H1 (cell line): ENCODE data around the gene RHOBTB3. TPM values are rescaled to one million over a fixed set of nuclear protein-coding genes. Genes with fewer than 3 reads are reported as not detected.

Experiments
- CTCF ChIA-PET: fragments of 300-600 bp; sonication (Branson Sonifier 250); formaldehyde crosslinking; loops from one replicate; lab custom pipeline; 2021; ENCODE audit not compliant: partially characterized antibody; lab: Charles Lee
- POLR2A ChIA-PET: fragments of 300-600 bp; sonication (Branson Sonifier 250); formaldehyde crosslinking; loops from one replicate; lab custom pipeline; 2021; ENCODE audit warnings: inconsistent platforms; ENCODE audit not compliant: partially characterized antibody; lab: Charles Lee
- DNase-seq, 2 experiments: peaks; one replicate each; pipeline versions ENCODE4 v3.0.0 to v3.0.0-alpha.2; 2010 to 2022; ENCODE audit warnings: low spot score in 2 of 2, low read depth in 1 of 2, mixed read lengths in 1 of 2
- FAIRE-seq: peaks from 2 replicates; lab custom pipeline; 2011; peaks lifted over from hg19 to GRCh38; lab: Jason Lieb, UNC
- H2AFZ ChIP-seq: 2 replicates; pipeline ENCODE4 v1.8.1; 2012; ENCODE audit warnings: low read length, inconsistent platforms
- H2AK5ac ChIP-seq: 2 replicates; pipeline ENCODE4 v1.6.1; 2013; ENCODE audit warnings: low read depth, low read length
- H2BK120ac ChIP-seq: replicated peaks from 2 replicates; pipeline ENCODE3; 2013; ENCODE audit warnings: low read depth, low read length, inconsistent platforms
- H2BK12ac ChIP-seq: 2 replicates; pipeline ENCODE4 v1.6.1; 2013; ENCODE audit warnings: low read depth, low read length
- H2BK15ac ChIP-seq: 2 replicates; pipeline ENCODE4 v1.6.1; 2013; ENCODE audit warnings: low read length
- H2BK20ac ChIP-seq: 2 replicates; pipeline ENCODE4 v1.6.1; 2013; ENCODE audit warnings: low read length
- H2BK5ac ChIP-seq: 2 replicates; pipeline ENCODE4 v1.6.1; 2013; ENCODE audit warnings: low read depth, low read length
- H3K14ac ChIP-seq: 2 replicates; pipeline ENCODE4 v1.6.1; 2013; ENCODE audit warnings: inconsistent platforms; ENCODE audit not compliant: insufficient read length
- H3K18ac ChIP-seq: 2 replicates; pipeline ENCODE4 v1.6.1; 2013; ENCODE audit warnings: low read length; ENCODE audit errors: extremely low read depth
- H3K23ac ChIP-seq: 2 replicates; pipeline ENCODE4 v1.6.1; 2013; ENCODE audit warnings: inconsistent platforms; ENCODE audit not compliant: insufficient read length
- H3K23me2 ChIP-seq: 2 replicates; pipeline ENCODE4 v1.6.1; 2013; ENCODE audit warnings: low read depth, low read length
- H3K27ac ChIP-seq: 2 replicates; pipeline ENCODE4 v1.6.1; 2011; ENCODE audit warnings: low read depth, low read length, inconsistent platforms
- H3K27me3 ChIP-seq, 4 experiments: replicated peaks in 1 of 4; 1 replicate in 1 of 4; 2 replicates in 3 of 4; pipeline versions ENCODE4 v1.6.1 to v1.8.1; 2011 to 2013; ENCODE audit warnings: low read length in 3 of 4, mild to moderate bottlenecking in 3 of 4, inconsistent platforms in 2 of 4, mixed read lengths in 2 of 4, moderate library complexity in 1 of 4; ENCODE audit not compliant: control insufficient read depth in 3 of 4, insufficient read depth in 3 of 4; ENCODE audit errors: extremely low read depth in 1 of 4
- H3K36me3 ChIP-seq, 4 experiments: 2 replicates each; pipeline versions ENCODE4 v1.6.1 to v1.8.1; 2011 to 2013; ENCODE audit warnings: mild to moderate bottlenecking in 4 of 4, low read length in 3 of 4, moderate library complexity in 2 of 4, control low read depth in 1 of 4, inconsistent platforms in 1 of 4; ENCODE audit not compliant: insufficient read depth in 4 of 4, control insufficient read depth in 2 of 4
- H3K4ac ChIP-seq: replicated peaks from 2 replicates; pipeline ENCODE3; 2013; ENCODE audit warnings: low read length, low read depth, mixed read lengths, inconsistent platforms; ENCODE audit not compliant: insufficient read length
- H3K4me1 ChIP-seq, 4 experiments: replicated peaks in 1 of 4; 1 replicate in 1 of 4; 2 replicates in 3 of 4; pipeline versions ENCODE4 v1.6.1 to v1.8.1; 2011 to 2013; ENCODE audit warnings: low read length in 3 of 4, inconsistent platforms in 2 of 4, mixed read lengths in 1 of 4; ENCODE audit not compliant: insufficient read depth in 4 of 4, control insufficient read depth in 3 of 4
- H3K4me2 ChIP-seq, 2 experiments: 2 replicates each; pipeline versions ENCODE4 v1.6.1 to v1.8.1; 2011 to 2013; ENCODE audit warnings: low read depth in 2 of 2, low read length in 2 of 2, control low read depth in 1 of 2, inconsistent platforms in 1 of 2, mild to moderate bottlenecking in 1 of 2; ENCODE audit not compliant: insufficient read depth in 1 of 2
- H3K4me3 ChIP-seq, 4 experiments: fragments of 200-600, 300-600 bp in 1 of 4; sonication (generic), shearing (Covaris generic), sonication (Bioruptor Twin) in 1 of 4; 2 replicates each; pipeline versions ENCODE4 v1.5.1 to v1.8.1; 2011 to 2016; ENCODE audit warnings: low read length in 4 of 4, low read depth in 3 of 4, control low read depth in 2 of 4, inconsistent platforms in 2 of 4, mild to moderate bottlenecking in 2 of 4, mixed read lengths in 1 of 4, moderate library complexity in 1 of 4; ENCODE audit not compliant: insufficient read depth in 2 of 4; ENCODE audit errors: extremely low read depth in 1 of 4
- H3K56ac ChIP-seq: replicated peaks from 2 replicates; pipeline ENCODE3; 2013; ENCODE audit warnings: low read depth, mild to moderate bottlenecking, mixed read lengths, low read length, inconsistent platforms; ENCODE audit not compliant: insufficient read length
- H3K79me1 ChIP-seq: 2 replicates; pipeline ENCODE4 v1.6.1; 2013; ENCODE audit warnings: low read depth, low read length, control low read depth
- H3K79me2 ChIP-seq, 2 experiments: 2 replicates each; pipeline versions ENCODE4 v1.6.1 to v1.8.1; 2012 to 2013; ENCODE audit warnings: low read length in 2 of 2, mild to moderate bottlenecking in 2 of 2, inconsistent platforms in 1 of 2; ENCODE audit not compliant: insufficient read depth in 2 of 2, control insufficient read depth in 1 of 2
- H3K9ac ChIP-seq, 4 experiments: replicated peaks in 1 of 4; 1 replicate in 1 of 4; 2 replicates in 3 of 4; pipeline versions ENCODE4 v1.6.1 to v1.8.1; 2011 to 2013; ENCODE audit warnings: low read depth in 3 of 4, low read length in 3 of 4, control low read depth in 2 of 4, mild to moderate bottlenecking in 2 of 4, moderate library complexity in 2 of 4, inconsistent platforms in 1 of 4; ENCODE audit errors: extremely low read depth in 1 of 4
- H3K9me3 ChIP-seq, 2 experiments: 2 replicates each; pipeline versions ENCODE4 v1.6.1 to v1.8.1; 2012 to 2013; ENCODE audit warnings: mild to moderate bottlenecking in 2 of 2, moderate library complexity in 2 of 2, control low read depth in 1 of 2, inconsistent platforms in 1 of 2, low read depth in 1 of 2, low read length in 1 of 2, mixed read lengths in 1 of 2; ENCODE audit not compliant: insufficient read depth in 2 of 2
- H4K20me1 ChIP-seq, 2 experiments: replicated peaks in 1 of 2; 2 replicates each; pipeline versions ENCODE3 to v1.8.1; 2011 to 2013; ENCODE audit warnings: inconsistent platforms in 2 of 2, low read length in 2 of 2, mild to moderate bottlenecking in 1 of 2; ENCODE audit not compliant: insufficient read depth in 2 of 2, control insufficient read depth in 1 of 2
- H4K5ac ChIP-seq: 2 replicates; pipeline ENCODE4 v1.6.1; 2013; ENCODE audit warnings: low read length, low read depth, mixed read lengths, inconsistent platforms; ENCODE audit not compliant: insufficient read length
- H4K8ac ChIP-seq: 2 replicates; pipeline ENCODE4 v1.8.0; 2013; ENCODE audit warnings: mild to moderate bottlenecking, moderate library complexity, low read length, inconsistent platforms; ENCODE audit not compliant: insufficient read depth; ENCODE audit errors: extremely low read depth
- H4K91ac ChIP-seq: replicated peaks from 2 replicates; pipeline ENCODE3; 2013; ENCODE audit warnings: low read length, mixed read lengths, inconsistent platforms; ENCODE audit not compliant: insufficient read length
- CHD2 ChIP-seq: IDR thresholded peaks from 2 replicates; pipeline ENCODE4 v1.6.1; 2012; ENCODE audit warnings: low read length, improper control_type of control experiment
- CTBP2 ChIP-seq: IDR thresholded peaks from 2 replicates; pipeline ENCODE4 v1.7.0; 2011; ENCODE audit warnings: borderline replicate concordance, mild to moderate bottlenecking, moderate library complexity, mixed read lengths, low read length; ENCODE audit not compliant: insufficient read depth, insufficient read length
- EGR1 ChIP-seq: IDR thresholded peaks from 2 replicates; pipeline ENCODE4 v1.6.1; 2011; ENCODE audit warnings: low read depth, low read length, borderline replicate concordance
- GTF2F1 ChIP-seq: IDR thresholded peaks from 2 replicates; pipeline ENCODE4 v1.6.1; 2012; ENCODE audit warnings: low read depth, low read length, improper control_type of control experiment, borderline replicate concordance
- PHF8 ChIP-seq: fragments of 200-600 bp; sonication (generic); conservative IDR thresholded peaks from 2 replicates; pipeline ENCODE4 v1.7.1; 2012; ENCODE audit warnings: low read depth, mild to moderate bottlenecking, inconsistent platforms, low read length, moderate library complexity
- RAD21 ChIP-seq, 2 experiments: IDR thresholded peaks in 1 of 2; conservative IDR thresholded peaks in 1 of 2; 2 replicates each; pipeline ENCODE4 v1.6.1; 2011; ENCODE audit warnings: low read depth in 2 of 2, low read length in 2 of 2, improper control_type of control experiment in 1 of 2, inconsistent platforms in 1 of 2, mild to moderate bottlenecking in 1 of 2, moderate library complexity in 1 of 2
- RBBP5 ChIP-seq: IDR thresholded peaks from 2 replicates; pipeline ENCODE4 v1.7.1; 2012; ENCODE audit warnings: low read depth, mild to moderate bottlenecking, inconsistent platforms, low read length, moderate library complexity, borderline replicate concordance
- RNF2 ChIP-seq: fragments of 200-900, 300-1000 bp; sonication (generic); IDR thresholded peaks from 2 replicates; pipeline ENCODE4 v1.7.1; 2016; ENCODE audit warnings: borderline replicate concordance, low read depth, mild to moderate bottlenecking, antibody characterized with exemption, low read length; ENCODE audit not compliant: poor library complexity, severe bottlenecking; ENCODE audit errors: missing control alignments
- TAF1 ChIP-seq: IDR thresholded peaks from 2 replicates; pipeline ENCODE4 v1.6.1; 2011; ENCODE audit warnings: mild to moderate bottlenecking, low read depth, low read length
- TAF7 ChIP-seq: optimal IDR thresholded peaks from 2 replicates; pipeline ENCODE3; 2011; ENCODE audit warnings: low read depth, mild to moderate bottlenecking, inconsistent platforms, low read length, moderate library complexity, borderline replicate concordance
- ZNF274 ChIP-seq: IDR thresholded peaks from 2 replicates; pipeline ENCODE4 v1.7.0; 2012; ENCODE audit warnings: low read length, borderline replicate concordance; ENCODE audit errors: extremely low read depth
- WGBS, 2 experiments: shearing (Covaris generic) in 1 of 2; methylation state at CpG; one replicate each; pipeline versions ENCODE4 v1.1.6 to v1.1.7; 2013 to 2015; ENCODE audit warnings: low lambda C conversion rate in 2 of 2, mixed read lengths in 2 of 2, inconsistent platforms in 1 of 2, low coverage in 1 of 2, missing lambda C conversion rate in 1 of 2; ENCODE audit not compliant: insufficient replicate concordance in 2 of 2, insufficient coverage in 1 of 2, insufficient read length in 1 of 2; ENCODE audit errors: extremely low coverage in 1 of 2, missing lambda C conversion rate in 1 of 2; 5-methylcytosine and 5-hydroxymethylcytosine counted together
- polyA plus RNA-seq, 7 experiments: library from polyadenylated mRNA; depleted of rRNA in 3 of 7; stranded (reverse) in 5 of 7; unstranded in 2 of 7; fragments of >200 nt in 5 of 7; fragments of 200-250 nt in 2 of 7; gene quantifications; 1 replicate in 5 of 7; 2 replicates in 1 of 7; 4 replicates in 1 of 7; pipeline versions ENCODE4 v1.2.1 to v1.2.3, GENCODE V29; 2011 to 2013; ENCODE audit warnings: missing spikeins in 2 of 7, mixed read lengths in 2 of 7
- total RNA-seq: library from RNA; stranded (reverse); fragmentation: NEBNext Ultra II Directional; extraction: Animal tissue kit (Norgen Biotek cat#: 25700); gene quantifications from 2 replicates; pipeline ENCODE4 v1.2.1, GENCODE V29; 2021

The RHOBTB3 gene
- total and polyA plus RNA-seq, 2 of the 8 experiments (the other 6 are each of a cell fraction or from before 2014, with no cell fraction given): 8.2 to 17.5 TPM

- no peak for FAIRE-seq
- Histone ChIP-seq H2BK5ac (no peak overlapping the region), H3K56ac (no peak overlapping the region), H3K18ac (no peak overlapping the region), H2AFZ (no peak overlapping the region), H2BK12ac (no peak overlapping the region), H2AK5ac (no peak overlapping the region), H3K4me3 (no peak overlapping the region), H4K91ac (no peak overlapping the region), H3K36me3 (no peaks in the 10 kb centered on the region), H3K4me2 (no peak overlapping the region), H4K20me1 (no peaks in the 10 kb centered on the region), H4K5ac (no peak overlapping the region), H3K4ac (no peak overlapping the region), H3K9me3 (no peaks in the 10 kb centered on the region), H3K9ac (no peak overlapping the region), H3K23ac (no peak overlapping the region), H3K27ac (no peak overlapping the region), H3K14ac (no peak overlapping the region), H3K79me2 (no peaks in the 10 kb centered on the region), H2BK20ac (no peak overlapping the region), H3K23me2 (no peaks in the 10 kb centered on the region), H3K27me3 (peaks cover 0 to 2% (median under 1%) of the 10 kb centered on the region in 4 experiments; a peak in 2 of 7 replicates), H2BK120ac (no peak overlapping the region), H3K79me1 (no peaks in the 10 kb centered on the region), H4K8ac (no peak overlapping the region), H2BK15ac (no peak overlapping the region), H3K4me1 (peaks cover 0 to 11% (median 8%) of the 10 kb centered on the region in 4 experiments; a peak in 5 of 7 replicates)
- DNase-seq: no peak
- ChIA-PET POLR2A (interaction anchor here (0.8 to 1.4 kb wide), 3 partner anchors 12 to 1084 kb away, joined by 3 to 6 read pairs (median 5); partner anchors contain the start of gene ERAP1), CTCF (interaction anchor here (0.6 to 1.5 kb wide), 3 partner anchors 59 to 107 kb away, joined by 3 to 4 read pairs (median 3); no protein-coding TSS in a partner anchor)
- 90% methylated on average over 5 of the region's 5 CpGs; no CpG with 5 or more reads in 1 of the 2 experiments for WGBS, 2 experiments
- TF ChIP-seq TAF1 (no peak), PHF8 (no peak), EGR1 (no peak), RAD21 (IDR thresholded peaks at IDR 0.05 in 1 of 2, conservative IDR thresholded peaks at IDR 0.05 in 1 of 2; ENCODE audit: low read depth in 2 of 2, low read length in 2 of 2) (no peak), ZNF274 (no peak), CHD2 (no peak), RNF2 (no peak), TAF7 (no peak), CTBP2 (no peak), RBBP5 (no peak), GTF2F1 (no peak)
Observed at GRCh38 chr5:95723632-95724369, 7.3 kb upstream of the RHOBTB3 start.
